ENCODE measurements around the gene SOX10. TPM values are rescaled to one million over a fixed set of nuclear protein-coding genes. Genes with fewer than 3 reads are reported as not detected.

The SOX10 gene
- total RNA-seq, 1 donor from 2014 or later: not detected

- TF ChIP-seq, protein P1, sequence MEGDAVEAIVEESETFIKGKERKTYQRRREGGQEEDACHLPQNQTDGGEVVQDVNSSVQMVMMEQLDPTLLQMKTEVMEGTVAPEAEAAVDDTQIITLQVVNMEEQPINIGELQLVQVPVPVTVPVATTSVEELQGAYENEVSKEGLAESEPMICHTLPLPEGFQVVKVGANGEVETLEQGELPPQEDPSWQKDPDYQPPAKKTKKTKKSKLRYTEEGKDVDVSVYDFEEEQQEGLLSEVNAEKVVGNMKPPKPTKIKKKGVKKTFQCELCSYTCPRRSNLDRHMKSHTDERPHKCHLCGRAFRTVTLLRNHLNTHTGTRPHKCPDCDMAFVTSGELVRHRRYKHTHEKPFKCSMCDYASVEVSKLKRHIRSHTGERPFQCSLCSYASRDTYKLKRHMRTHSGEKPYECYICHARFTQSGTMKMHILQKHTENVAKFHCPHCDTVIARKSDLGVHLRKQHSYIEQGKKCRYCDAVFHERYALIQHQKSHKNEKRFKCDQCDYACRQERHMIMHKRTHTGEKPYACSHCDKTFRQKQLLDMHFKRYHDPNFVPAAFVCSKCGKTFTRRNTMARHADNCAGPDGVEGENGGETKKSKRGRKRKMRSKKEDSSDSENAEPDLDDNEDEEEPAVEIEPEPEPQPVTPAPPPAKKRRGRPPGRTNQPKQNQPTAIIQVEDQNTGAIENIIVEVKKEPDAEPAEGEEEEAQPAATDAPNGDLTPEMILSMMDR (IDR thresholded peaks at IDR 0.05): no peak
- Mint-ChIP-seq H3K4me3 (ENCODE audit: unreplicated experiment) (no peak overlapping the region), H3K27me3 (ENCODE audit: unreplicated experiment) (no peaks in the 10 kb centered on the region), H3K9me3 (ENCODE audit: unreplicated experiment) (no peaks in the 10 kb centered on the region), H3K27ac (ENCODE audit: unreplicated experiment) (peak overlapping the region; percentile 61), H3K36me3 (ENCODE audit: unreplicated experiment) (peaks cover 27% of the 10 kb centered on the region), H3K4me1 (ENCODE audit: unreplicated experiment) (peaks cover 37% of the 10 kb centered on the region)
- DNase-seq (ENCODE audit: extremely low spot score, unreplicated experiment): no peak
These were observed 52.4 kb downstream of the SOX10 start for GRCh38 chr22:37931893-37932389.

DNA sequence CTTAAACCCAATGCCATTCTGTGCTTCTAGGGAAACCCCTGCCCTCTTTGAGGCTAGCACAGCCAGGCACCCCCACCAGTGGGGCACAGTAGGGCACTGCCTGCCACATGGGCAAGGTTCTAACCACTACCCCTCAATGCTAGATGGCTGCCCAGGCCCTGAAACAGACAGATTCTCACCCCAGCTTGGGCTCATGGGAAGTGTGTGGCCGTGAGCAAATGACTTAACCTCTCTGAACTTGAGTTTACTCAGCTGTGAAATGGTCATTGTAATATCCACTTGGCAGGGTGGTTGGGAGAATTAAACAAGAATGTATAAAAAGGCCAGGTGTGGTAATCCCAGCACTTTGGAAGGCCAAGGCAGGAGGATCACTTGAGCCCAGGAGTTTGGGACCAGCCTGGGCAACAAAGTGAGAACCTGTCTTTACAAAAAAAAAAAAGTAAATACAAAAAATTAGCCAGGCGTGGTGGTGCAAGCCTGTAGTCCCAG is 53.4 kb downstream of the SOX10 start:
- H3K4me3 Mint-ChIP-seq (ENCODE audit: unreplicated experiment): no peak overlapping the region
- TF ChIP-seq, protein P1 (IDR thresholded peaks at IDR 0.05): peak; percentile 29
- H3K36me3 Mint-ChIP-seq (ENCODE audit: unreplicated experiment): peaks cover 22% of the 10 kb centered on the region
- no peaks in the 10 kb centered on the region for H3K9me3 Mint-ChIP-seq (ENCODE audit: unreplicated experiment)
- H3K4me1 Mint-ChIP-seq (ENCODE audit: unreplicated experiment): peaks cover 35% of the 10 kb centered on the region
- H3K27me3 Mint-ChIP-seq (ENCODE audit: unreplicated experiment): no peaks in the 10 kb centered on the region
- DNase-seq (ENCODE audit: extremely low spot score, unreplicated experiment): no peak
- peak overlapping the region; percentile 61 for H3K27ac Mint-ChIP-seq (ENCODE audit: unreplicated experiment)

GRCh38 chr22:37930270-37930951 is 53.9 kb downstream of the SOX10 start:
- H3K4me1 Mint-ChIP-seq (ENCODE audit: unreplicated experiment): peaks cover 35% of the 10 kb centered on the region
- no peak for DNase-seq (ENCODE audit: extremely low spot score, unreplicated experiment)
- peaks cover 22% of the 10 kb centered on the region for H3K36me3 Mint-ChIP-seq (ENCODE audit: unreplicated experiment)
- TF ChIP-seq, protein P1 (IDR thresholded peaks at IDR 0.05): peak; percentile 60
- H3K4me3 Mint-ChIP-seq (ENCODE audit: unreplicated experiment): no peak overlapping the region
- H3K27ac Mint-ChIP-seq (ENCODE audit: unreplicated experiment): peak overlapping the region; percentile 61
- H3K9me3 Mint-ChIP-seq (ENCODE audit: unreplicated experiment): no peaks in the 10 kb centered on the region
- H3K27me3 Mint-ChIP-seq (ENCODE audit: unreplicated experiment): no peaks in the 10 kb centered on the region

DNA sequence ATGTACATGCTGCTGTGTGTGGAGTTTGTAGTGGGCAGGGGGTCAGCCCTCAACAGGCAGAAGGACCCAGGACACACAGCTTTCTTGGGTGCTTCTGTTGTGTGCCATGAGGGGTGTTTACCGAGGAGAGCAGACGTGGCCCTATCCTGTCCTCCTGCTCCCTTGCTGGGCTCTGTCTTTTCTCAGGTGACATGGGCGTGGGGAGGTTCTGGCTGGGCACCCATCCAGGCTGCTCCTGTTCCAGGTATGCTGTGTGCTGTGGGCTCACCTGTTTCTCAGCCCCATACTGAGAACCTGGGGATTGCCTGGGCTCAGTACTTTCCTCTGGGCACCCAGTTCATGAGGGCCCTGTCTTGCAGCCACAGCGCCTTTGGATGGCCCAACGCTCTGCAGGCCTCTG is 55.0 kb downstream of the SOX10 start:
- no peak overlapping the region for H3K4me3 Mint-ChIP-seq (ENCODE audit: unreplicated experiment)
- H3K9me3 Mint-ChIP-seq (ENCODE audit: unreplicated experiment): no peaks in the 10 kb centered on the region
- TF ChIP-seq, protein P1 (IDR thresholded peaks at IDR 0.05): no peak
- H3K27ac Mint-ChIP-seq (ENCODE audit: unreplicated experiment): no peak overlapping the region
- no peak for DNase-seq (ENCODE audit: extremely low spot score, unreplicated experiment)
- peaks cover 35% of the 10 kb centered on the region for H3K4me1 Mint-ChIP-seq (ENCODE audit: unreplicated experiment)
- peaks cover 22% of the 10 kb centered on the region for H3K36me3 Mint-ChIP-seq (ENCODE audit: unreplicated experiment)
- no peaks in the 10 kb centered on the region for H3K27me3 Mint-ChIP-seq (ENCODE audit: unreplicated experiment)

DNA sequence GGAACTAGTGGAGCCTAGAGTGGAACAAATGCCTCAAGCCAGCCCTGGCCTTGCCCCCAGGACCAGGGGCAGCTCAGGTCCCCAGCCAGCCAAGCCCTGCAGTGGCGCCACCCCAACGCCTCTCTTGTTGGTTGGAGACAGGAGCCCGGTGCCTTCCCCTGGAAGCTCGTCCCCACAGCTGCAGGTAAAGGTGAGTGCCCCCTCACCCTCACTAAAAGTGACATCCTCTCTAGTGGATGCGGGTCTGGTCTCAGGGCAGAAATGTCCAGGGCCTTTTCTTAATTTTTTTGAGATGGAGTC is 56.8 kb downstream of the SOX10 start:
- no peak overlapping the region for H3K4me3 Mint-ChIP-seq (ENCODE audit: unreplicated experiment)
- H3K27me3 Mint-ChIP-seq (ENCODE audit: unreplicated experiment): no peaks in the 10 kb centered on the region
- peaks cover 17% of the 10 kb centered on the region for H3K4me1 Mint-ChIP-seq (ENCODE audit: unreplicated experiment)
- no peak overlapping the region for H3K27ac Mint-ChIP-seq (ENCODE audit: unreplicated experiment)
- peaks cover 18% of the 10 kb centered on the region for H3K36me3 Mint-ChIP-seq (ENCODE audit: unreplicated experiment)
- no peaks in the 10 kb centered on the region for H3K9me3 Mint-ChIP-seq (ENCODE audit: unreplicated experiment)
- TF ChIP-seq, protein P1 (IDR thresholded peaks at IDR 0.05): no peak
- no peak for DNase-seq (ENCODE audit: extremely low spot score, unreplicated experiment)
